Measurements from ENCODE around the gene REEP6.
"Not testable (repeated sequence)": the region's sequence is repeated elsewhere in the genome, so short reads cannot be mapped to it uniquely, and the experiment has no call there.

REEP6 gene

DNA sequence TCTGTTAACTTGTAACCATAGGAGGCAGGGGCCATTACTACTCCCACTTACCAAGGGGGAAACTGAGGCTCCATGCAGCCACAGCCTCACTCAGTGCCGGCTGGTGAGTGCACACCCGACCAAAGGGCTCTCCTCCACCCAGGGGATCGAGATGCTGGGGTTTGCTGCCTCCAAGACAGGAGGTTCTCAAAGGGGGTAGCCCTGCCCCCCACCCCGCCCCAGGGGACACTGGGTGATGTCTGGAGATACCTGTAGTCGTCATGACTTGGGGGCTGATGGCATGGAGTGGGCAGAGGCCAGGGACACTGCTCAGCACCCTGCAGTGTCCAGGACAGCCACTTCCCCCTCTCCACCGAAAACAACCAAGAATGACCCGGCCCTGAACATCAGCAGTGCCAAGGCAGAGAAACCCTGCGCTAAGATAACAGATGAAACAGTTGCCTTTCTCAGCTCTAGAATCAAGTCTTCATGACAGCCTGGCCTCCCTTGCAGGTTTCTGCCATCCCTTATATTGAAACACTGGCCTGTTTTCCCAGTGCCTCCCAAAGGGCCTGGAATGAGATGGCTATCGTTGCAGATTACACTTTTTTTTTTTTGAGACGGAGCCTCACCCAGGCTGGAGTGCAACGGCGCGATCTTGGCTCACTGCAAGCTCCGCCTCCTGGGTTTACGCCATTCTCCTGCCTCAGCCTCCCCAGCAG lies 3.3 kb downstream of the REEP6 start:
- no peaks in the 10 kb centered on the region for H3K36me3 Mint-ChIP-seq (ENCODE audit: low read depth)
- TF ChIP-seq, protein P1, sequence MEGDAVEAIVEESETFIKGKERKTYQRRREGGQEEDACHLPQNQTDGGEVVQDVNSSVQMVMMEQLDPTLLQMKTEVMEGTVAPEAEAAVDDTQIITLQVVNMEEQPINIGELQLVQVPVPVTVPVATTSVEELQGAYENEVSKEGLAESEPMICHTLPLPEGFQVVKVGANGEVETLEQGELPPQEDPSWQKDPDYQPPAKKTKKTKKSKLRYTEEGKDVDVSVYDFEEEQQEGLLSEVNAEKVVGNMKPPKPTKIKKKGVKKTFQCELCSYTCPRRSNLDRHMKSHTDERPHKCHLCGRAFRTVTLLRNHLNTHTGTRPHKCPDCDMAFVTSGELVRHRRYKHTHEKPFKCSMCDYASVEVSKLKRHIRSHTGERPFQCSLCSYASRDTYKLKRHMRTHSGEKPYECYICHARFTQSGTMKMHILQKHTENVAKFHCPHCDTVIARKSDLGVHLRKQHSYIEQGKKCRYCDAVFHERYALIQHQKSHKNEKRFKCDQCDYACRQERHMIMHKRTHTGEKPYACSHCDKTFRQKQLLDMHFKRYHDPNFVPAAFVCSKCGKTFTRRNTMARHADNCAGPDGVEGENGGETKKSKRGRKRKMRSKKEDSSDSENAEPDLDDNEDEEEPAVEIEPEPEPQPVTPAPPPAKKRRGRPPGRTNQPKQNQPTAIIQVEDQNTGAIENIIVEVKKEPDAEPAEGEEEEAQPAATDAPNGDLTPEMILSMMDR (IDR thresholded peaks at IDR 0.05), result no peak
- no peaks in the 10 kb centered on the region for H3K9me3 Mint-ChIP-seq
- H3K27me3 Mint-ChIP-seq (ENCODE audit: low read depth, poor library complexity), result peaks cover 46% of the 10 kb centered on the region
- no peak overlapping the region for H3K27ac Mint-ChIP-seq
- H3K4me3 Mint-ChIP-seq, result no peak overlapping the region
- no peak for DNase-seq
- peaks cover 15% of the 10 kb centered on the region for H3K4me1 Mint-ChIP-seq

DNA sequence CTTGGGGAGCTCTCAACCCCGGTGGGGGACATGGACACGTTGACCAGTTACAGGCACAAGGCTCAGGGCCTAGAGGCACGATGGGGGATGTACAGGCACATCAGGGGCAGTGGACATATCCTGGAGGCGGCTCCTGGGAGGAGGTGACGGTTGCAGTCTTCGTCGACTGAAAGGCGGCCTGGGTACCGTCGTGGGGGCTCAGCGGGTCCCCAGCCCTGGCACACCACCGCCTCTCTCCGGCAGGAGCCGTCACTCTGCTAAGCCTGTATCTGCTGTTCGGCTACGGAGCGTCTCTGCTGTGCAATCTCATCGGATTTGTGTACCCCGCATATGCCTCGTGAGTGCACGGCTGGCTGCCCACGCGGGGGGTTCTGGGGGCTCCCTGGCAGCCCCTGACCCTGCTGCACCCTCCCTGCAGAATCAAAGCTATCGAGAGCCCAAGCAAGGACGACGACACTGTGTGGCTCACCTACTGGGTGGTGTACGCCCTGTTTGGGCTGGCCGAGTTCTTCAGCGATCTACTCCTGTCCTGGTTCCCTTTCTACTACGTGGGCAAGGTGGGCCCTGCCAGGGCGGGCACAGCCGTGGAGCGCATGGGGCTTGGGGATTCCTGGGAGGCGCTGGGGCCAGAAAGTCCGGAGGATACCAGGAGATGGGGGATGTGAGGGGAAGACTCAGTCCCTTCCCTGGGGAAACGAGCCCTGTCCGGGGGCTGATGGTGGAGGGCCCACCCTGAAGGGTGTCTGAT lies 4.2 kb downstream of the REEP6 start:
- Mint-ChIP-seq H3K9me3 (peaks cover 7% of the 10 kb centered on the region), H3K36me3 (ENCODE audit: low read depth) (no peaks in the 10 kb centered on the region), H3K27me3 (ENCODE audit: low read depth, poor library complexity) (peaks cover 46% of the 10 kb centered on the region), H3K27ac (no peak overlapping the region), H3K4me3 (no peak overlapping the region), H3K4me1 (peaks cover 10% of the 10 kb centered on the region)
- DNase-seq, result no peak
- TF ChIP-seq, protein P1 (IDR thresholded peaks at IDR 0.05), result no peak

DNA sequence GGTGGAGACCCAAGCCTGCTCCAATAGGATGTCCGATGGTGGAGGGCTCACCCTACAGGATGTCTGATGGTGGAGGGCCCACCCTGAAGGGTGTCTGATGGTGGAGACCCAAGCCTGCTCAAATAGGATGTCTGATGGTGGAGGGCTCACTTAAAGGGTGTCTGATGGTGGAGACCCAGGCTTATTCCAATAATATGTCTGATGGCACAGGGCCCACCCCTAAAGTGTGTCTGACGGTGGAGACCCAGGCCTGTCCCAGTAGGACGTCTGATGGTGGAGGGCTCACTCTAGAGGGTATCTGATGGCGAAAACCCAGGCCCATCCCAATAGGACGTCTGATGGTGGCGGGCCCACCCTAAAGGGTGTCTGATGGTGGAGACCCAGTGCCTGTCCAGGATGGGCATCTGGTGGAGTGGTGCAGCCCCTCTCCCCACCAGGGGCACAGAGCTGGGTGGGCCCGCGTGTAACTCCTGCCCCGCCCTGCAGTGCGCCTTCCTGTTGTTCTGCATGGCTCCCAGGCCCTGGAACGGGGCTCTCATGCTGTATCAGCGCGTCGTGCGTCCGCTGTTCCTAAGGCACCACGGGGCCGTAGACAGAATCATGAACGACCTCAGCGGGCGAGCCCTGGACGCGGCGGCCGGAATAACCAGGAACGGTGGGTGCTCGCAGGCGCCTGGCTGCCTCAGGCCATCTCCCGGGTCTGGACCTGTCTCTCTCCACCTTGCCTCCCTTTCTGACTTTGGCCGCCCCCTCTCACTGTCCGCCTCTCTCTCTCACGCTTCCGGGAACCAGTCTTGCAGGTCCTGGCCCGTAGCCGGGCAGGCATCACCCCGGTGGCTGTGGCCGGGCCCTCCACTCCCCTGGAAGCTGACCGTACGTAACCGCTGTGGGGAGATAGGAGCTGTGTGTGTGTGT lies 5.1 kb downstream of the REEP6 start:
- H3K27me3 Mint-ChIP-seq (ENCODE audit: low read depth, poor library complexity), result peaks cover 49% of the 10 kb centered on the region
- DNase-seq, result no peak
- no peak overlapping the region for H3K4me3 Mint-ChIP-seq
- H3K9me3 Mint-ChIP-seq, result peaks cover 9% of the 10 kb centered on the region
- no peak overlapping the region for H3K27ac Mint-ChIP-seq
- H3K4me1 Mint-ChIP-seq, result peaks cover 10% of the 10 kb centered on the region
- no peaks in the 10 kb centered on the region for H3K36me3 Mint-ChIP-seq (ENCODE audit: low read depth)
- TF ChIP-seq, protein P1 (IDR thresholded peaks at IDR 0.05), result no peak

DNA sequence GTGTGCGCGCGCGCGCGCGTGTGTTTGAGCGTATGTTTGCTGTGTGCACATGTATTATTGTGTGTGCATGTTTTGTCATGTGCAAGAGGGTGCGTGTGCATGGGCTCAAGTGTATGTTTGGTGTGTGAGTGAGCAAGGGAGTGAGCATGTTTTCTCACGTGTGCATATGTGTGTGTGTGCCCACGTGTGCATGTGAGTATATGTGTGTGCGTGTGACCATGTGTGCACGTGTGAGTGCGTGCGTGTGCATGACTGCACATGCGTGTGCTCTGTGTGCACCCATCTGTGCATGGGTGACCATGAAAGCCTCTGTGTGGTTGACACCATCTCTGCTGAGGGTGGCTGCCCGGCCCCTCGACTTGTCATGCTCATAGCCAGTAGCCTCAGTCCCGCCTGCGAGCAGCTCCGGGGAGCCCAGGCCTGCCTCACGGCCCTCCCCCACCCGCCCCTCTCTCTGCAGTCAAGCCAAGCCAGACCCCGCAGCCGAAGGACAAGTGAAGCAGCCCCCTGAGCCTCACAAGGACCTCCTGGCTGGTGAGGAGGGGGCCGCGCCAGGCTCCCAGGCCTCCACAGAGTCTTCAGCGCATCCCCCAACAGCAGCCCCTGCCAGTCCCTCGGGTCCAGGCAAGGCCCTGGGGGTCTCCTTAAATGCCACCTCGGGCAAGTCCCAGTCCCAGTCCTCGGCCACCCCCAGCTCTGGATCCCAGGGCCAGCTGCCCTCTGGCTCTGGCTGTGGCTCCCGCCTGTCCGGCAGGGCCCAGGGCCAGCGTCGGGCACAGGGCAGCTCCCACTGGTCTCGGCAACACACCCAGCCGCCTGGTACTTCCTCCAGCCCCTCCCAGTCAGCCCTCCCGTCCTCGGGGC lies 6.0 kb downstream of the REEP6 start:
- Mint-ChIP-seq H3K27ac (no peak overlapping the region), H3K9me3 (peaks cover 9% of the 10 kb centered on the region), H3K4me1 (peaks cover 6% of the 10 kb centered on the region), H3K36me3 (ENCODE audit: low read depth) (no peaks in the 10 kb centered on the region), H3K27me3 (ENCODE audit: low read depth, poor library complexity) (peaks cover 50% of the 10 kb centered on the region), H3K4me3 (no peak overlapping the region)
- TF ChIP-seq, protein P1 (IDR thresholded peaks at IDR 0.05), result no peak
- no peak for DNase-seq

DNA sequence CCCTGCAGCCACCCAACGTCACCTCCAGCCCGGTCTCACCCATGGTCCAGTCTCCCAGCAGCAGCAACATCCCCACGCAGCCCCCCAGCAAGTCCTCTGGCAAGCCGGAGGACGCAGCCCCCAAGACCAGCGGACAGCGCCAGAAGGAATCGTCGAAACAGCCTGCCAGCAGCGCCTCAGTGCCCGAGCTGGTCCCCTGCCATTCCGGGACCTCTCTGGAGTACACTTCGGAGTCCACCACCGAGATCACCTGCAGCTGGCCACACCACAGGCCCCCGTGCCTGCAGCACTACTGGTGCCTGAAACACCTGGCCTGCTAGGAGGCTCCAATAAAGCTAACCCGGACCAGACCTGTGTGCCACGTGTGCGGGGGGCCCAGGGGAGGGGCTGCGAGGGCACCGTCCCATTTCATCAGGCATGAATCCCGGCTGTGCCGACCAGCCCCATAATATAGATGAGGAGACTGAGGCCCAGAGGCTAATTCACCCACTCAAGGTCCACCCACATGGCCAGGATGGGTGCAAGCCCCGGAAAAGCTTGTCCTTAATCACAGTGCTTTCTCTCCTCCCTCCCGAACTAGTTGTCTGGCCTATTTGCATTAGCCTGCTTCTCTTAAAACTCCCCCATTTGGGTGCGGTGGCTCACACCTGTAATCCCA lies 6.7 kb downstream of the REEP6 start:
- Mint-ChIP-seq H3K4me1 (peaks cover 5% of the 10 kb centered on the region), H3K9me3 (peaks cover 9% of the 10 kb centered on the region), H3K4me3 (no peak overlapping the region), H3K27me3 (ENCODE audit: low read depth, poor library complexity) (peaks cover 50% of the 10 kb centered on the region), H3K36me3 (ENCODE audit: low read depth) (no peaks in the 10 kb centered on the region), H3K27ac (no peak overlapping the region)
- no peak for DNase-seq
- TF ChIP-seq, protein P1 (IDR thresholded peaks at IDR 0.05), result no peak

DNA sequence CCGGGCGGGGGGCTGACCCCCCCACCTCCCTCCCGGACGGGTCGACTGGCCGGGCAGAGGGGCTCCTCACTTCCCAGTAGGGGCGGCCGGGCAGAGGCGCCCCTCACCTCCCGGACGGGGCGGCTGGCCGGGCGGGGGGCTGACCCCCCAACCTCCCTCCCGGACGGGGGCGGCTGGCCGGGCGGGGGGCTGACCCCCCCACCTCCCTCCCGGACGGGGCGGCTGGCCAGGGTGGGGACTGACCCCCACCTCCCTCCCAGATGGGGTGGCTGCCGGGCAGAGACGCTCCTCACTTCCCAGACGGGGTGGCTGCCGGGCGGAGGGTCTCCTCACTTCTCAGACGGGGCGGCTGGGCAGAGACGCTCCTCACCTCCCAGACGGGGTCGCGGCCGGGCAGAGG lies 8.2 kb downstream of the REEP6 start:
- not testable (repeated sequence) for H3K9me3 Mint-ChIP-seq; DNase-seq; H3K4me3 Mint-ChIP-seq; H3K36me3 Mint-ChIP-seq (ENCODE audit: low read depth); H3K27ac Mint-ChIP-seq
- peaks cover 10% of the 10 kb centered on the region for H3K4me1 Mint-ChIP-seq
- peaks cover 50% of the 10 kb centered on the region for H3K27me3 Mint-ChIP-seq (ENCODE audit: low read depth, poor library complexity)
